NCI-H2171 (cell line): Measurements from ENCODE around the gene LPO.
A peak's percentile ranks its signal among the peaks of the same experiment; 100 is the strongest.

Experiments used
- DNase-seq: peaks from one replicate; lab custom pipeline; 2025; lab: John Stamatoyannopoulos, UW

Gene LPO

DNA sequence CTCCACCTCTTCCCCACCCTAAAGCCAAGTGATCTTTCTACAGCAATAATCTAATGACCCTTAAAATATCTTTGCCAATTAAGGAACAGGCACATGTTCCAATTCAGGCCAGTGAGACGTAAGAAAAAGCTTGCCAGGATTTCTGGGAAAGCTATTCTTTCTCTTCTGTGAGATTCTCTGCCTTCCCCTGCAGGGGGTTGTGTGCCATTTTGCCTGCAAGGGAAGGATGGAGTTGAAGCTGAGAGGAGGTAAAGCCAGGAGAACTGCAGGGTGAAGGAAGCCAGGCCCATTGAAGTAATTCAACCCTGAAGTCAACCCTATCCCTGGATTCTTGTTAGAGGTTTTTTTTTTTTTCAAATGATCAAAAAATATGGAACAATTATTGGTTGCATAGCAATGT lies 9.0 kb upstream of the LPO start:
- no peak for DNase-seq

DNA sequence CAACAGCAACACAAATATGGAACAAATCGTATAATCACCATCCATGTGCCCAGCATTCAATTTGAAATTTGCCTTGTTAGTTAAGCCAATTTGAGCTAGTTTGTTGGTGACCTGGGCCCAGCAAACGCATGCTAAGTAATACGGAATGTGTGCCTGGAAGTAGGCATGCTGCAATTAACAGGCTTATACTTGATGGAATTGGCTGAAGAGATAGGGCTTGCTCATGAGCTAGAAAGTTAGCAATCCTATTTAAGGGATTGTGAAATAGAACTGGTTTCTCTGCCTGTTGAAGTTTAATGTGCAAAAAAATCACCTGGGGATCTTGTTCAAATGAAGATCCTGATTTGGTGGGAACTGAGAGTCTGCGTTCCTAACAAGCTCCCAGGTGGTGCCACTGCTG lies 8.5 kb upstream of the LPO start:
- DNase-seq = no peak

GRCh38 chr17:58231641-58232040 lies 6.7 kb upstream of the LPO start:
- DNase-seq = no peak

- no peak for DNase-seq
Measured at GRCh38 chr17:58232707-58233156, 5.7 kb upstream of the LPO start.

DNA sequence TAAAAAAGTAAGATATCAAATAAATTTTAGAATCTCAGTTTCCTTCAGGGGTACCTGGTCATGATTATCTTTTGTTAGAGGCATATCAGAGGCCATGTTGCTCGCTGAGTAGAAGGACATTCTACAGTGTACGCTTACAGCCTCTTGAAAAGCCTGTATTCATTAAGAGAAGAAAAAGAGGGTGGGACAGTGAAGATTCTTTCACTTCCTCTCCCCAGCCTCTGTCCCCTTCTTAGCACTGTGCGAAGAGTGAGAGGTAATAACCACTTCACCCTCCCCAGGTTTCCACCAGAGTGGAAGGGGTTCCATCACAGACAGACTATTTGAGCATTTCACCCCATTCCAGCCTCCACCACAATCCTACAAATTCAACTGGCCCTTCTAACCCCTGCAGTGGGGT lies 4.8 kb upstream of the LPO start:
- DNase-seq = no peak

DNA sequence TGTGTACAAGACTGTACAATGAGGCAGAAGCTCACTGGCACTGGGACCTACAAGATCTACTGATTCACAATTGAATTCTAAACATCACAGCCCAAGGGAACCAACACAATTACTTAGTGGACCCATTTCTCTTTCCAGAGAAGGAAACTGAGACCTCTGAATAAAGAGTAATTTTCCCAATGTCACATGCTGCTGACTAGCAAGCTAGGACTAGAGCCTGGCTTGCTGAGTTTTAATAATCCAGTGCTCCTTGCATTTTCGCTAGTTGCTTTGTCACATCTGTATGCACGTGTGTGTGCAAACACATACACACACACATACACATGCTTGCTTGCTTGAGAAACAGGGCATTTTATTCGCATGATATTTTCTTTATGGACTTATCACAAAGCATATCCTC lies 3.9 kb upstream of the LPO start:
- no peak for DNase-seq

DNA sequence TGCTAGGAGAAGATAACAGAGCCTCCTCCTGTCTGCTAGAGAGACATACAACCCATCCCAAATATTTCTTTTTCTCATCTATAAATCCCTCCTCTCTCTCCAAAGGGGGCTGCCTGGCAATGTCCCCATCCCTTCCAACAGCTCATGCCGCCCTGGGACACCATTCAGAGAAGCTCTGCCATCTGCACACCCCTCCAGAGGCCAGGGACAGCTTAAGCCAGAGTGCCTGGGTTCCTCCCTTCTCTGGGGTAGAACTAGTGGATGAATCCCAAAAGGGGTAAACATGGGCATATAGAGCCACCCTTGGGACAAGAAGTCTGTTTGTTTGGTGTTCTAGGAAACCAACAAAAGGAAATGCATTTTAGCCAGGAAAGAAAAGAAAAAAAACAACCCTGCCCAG lies 2.6 kb upstream of the LPO start:
- no peak for DNase-seq

- DNase-seq = no peak
Measured at GRCh38 chr17:58236394-58236793, 2.0 kb upstream of the LPO start.

DNA sequence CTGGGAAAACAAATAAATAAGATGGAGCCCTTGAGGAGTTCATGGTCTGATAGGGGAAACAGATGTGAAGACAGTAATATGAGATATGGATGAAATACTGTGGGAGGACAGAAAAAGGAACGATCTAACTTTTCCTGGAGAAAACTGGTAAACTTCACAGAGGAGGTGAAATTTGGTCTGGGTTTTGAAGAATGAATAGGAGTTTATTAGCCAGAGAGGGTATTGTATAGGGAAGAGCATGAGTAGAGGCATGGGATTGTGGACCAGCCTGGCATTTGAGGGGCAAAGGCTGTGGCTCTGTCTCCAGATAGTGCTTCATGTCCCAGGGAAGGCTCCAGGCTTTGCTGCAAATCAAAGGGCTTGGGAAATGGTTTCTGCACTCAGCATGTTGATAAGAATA lies 1.6 kb downstream of the LPO start:
- no peak for DNase-seq

- DNase-seq = peak; percentile 18
Measured at GRCh38 chr17:58242171-58242784, 3.9 kb downstream of the LPO start.

DNA sequence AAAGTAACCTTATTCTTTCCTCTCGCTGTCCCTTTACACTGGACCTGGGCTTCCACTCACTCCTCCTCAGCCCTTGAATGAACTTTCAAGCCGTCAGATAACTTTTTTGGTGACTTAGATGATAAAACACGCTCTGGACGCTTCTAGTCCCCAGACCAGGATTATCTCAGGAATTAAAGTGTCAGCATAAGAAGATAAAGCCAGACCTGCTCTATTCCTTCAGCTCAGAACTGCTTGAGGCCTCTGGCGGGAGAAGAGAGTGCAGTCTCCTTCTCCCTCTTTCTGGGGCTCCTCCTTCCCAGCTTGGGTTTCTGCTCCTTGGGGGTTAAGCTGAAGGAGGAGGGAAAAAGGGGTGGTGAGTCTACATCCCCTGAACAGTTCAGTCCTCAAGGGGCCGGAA lies 6.6 kb downstream of the LPO start:
- no peak for DNase-seq

DNA sequence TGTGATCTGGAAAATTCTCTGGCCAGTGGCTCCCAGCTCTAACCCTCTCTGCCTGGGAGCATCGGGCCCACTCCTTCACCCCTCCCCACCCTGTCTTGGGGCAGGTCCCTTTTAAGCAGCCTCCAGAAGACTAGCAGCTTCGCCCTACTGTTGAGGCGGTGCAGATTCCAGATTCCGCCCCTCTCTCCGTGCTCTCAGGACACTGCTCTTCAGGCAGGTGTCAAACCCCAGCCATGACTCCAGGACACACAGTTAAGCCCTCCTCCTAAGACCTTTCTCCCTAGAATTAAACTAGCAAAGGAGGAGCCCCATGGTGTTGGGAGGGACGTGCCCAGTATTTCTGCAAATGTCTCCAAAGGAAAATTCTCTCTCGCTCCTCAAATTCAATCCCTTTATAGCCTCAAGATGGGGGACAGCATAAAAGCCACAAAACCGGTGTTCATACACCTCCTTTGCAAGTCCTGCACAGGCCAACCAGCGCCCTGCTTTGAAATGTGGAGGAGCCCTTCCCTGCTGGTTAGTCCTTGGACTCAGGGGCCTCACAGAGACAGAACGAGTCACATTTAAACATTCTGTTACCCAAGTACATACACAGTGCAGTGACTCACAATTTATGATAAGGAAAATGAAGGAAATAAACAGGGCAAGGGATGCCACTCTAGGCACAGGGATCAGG lies 7.2 kb downstream of the LPO start:
- no peak for DNase-seq

- DNase-seq = no peak
Measured at GRCh38 chr17:58246104-58246740, 7.8 kb downstream of the LPO start.

- no peak for DNase-seq
Measured at GRCh38 chr17:58246781-58247180, 8.4 kb downstream of the LPO start.

DNA sequence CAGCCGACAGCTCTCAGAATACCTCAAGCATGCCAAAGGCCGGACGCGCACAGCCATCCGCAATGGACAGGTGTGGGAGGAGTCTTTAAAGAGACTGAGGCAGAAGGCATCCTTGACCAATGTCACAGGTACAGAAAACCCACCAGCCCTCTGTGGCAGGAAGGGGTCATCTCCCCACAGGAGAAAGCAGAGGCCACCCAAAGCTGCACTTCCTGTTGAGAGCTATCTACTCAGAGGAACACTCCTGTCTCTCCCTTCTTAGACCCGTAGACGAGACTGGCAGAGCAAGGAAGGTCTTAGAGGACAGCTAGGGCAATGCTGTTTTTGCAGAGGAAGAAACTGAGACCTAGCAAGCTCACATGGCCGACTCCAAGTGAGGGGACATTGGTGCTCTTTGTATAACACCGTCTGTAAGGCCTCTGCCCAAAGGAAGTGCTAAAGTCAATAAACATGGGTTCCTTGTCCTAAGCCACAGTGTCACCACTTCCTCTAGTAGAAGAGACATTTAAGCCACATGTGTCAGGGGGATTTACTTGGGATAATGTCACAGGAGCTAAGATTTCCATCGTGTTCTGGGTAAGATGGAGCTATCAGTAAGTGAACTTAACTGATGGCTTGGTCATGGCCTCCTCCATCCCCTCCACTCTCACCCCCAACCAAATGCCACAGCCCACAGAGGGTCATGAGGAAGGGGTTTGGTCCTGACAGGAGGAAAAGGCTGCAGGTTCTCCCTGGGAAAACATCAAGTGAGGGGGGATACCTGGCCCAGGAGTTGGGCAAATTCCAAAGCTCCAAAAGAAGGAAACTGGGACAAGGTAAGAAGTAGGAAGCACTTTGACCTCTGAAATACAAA lies 9.4 kb downstream of the LPO start:
- no peak for DNase-seq

DNA sequence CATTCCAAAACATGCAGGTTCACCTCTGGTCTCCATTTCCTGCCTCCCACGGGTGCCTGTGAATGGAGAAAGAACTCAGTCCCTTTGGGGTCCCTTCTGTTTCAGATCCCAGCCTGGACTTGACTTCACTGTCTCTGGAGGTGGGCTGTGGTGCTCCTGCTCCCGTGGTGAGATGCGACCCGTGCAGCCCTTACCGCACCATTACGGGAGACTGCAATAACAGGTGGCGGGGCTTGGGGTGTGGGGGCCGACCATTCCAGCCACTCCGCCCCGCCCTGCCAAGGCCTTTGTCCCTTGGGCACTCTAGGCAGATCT lies 10.5 kb downstream of the LPO start:
- DNase-seq = no peak

DNA sequence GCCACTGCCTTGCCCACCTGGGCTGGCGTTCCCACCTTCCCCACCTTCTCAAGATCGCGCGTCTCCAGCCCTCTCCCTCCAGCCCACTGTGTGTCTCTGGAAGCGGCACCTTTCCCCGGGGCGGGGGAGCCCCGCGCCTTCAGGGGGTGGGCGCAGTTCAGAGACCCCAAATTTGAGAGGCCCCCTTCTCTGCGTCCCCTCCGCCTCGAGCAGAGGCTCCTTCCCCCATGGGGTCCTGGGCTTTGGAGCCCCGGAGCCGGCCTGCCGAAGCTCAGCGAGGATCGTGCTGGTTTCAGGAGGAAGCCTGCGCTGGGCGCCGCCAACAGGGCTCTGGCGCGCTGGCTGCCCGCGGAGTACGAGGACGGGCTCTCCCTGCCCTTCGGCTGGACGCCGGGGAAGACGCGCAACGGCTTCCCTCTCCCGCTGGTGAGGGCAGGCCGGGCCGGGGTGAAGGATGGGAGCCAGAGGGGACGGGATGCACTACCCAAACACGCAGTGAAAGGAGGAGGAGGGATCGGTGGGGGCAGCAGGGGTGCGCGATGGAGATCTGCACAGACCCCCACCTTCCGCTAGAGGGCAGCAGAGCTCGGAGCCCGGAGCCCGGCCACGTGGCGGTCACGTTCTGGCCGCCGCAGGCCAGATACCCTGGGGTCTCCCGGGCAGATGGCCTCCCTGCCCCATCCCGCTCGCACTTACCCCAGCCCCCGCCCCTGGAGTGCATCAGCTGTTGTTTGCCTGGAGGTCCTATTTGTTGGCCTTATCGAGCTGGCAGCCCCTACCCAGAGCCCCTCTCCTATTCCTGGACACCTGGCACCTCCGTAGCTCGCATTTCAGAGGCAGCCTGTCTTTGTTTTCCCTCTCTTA lies 11.1 kb downstream of the LPO start:
- DNase-seq = peak; percentile 49

DNA sequence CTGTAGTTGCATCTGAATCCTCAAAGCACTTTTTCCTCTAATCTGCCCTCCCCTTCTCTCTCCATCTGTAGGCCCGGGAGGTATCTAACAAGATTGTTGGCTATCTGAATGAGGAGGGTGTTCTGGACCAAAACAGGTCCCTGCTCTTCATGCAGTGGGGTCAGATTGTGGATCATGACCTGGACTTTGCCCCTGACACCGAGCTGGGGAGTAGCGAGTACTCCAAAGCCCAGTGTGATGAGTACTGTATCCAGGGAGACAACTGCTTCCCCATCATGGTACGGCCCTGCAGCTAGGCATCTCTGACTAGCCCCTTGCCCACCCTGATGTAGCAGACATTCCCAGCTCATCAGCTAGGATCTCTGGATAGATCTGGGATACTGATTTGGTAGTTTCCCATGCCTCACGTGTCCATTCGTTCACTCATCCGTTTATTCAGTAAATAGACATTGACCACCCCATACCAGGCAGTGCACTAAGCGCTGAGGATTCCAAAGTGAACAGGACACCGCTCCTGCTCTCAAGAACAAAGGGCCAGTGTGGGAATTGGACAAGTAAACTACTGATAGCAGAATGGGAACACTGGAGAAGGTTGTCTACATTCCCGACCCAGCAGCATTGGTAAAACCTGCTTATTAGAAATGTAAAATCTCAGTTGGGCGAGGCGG lies 12.1 kb downstream of the LPO start:
- DNase-seq = no peak

DNA sequence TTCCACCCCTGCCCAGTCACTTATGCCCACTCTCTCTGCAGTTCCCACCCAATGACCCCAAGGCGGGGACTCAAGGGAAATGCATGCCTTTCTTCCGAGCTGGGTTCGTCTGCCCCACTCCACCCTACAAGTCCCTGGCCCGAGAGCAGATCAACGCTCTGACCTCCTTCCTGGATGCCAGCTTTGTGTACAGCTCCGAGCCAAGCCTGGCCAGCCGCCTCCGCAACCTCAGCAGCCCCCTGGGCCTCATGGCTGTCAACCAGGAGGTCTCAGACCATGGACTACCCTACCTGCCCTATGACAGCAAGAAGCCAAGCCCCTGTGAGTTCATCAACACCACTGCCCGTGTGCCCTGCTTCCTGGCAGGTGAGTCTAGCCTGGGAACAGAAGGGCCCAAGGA lies 13.8 kb downstream of the LPO start:
- no peak for DNase-seq

DNA sequence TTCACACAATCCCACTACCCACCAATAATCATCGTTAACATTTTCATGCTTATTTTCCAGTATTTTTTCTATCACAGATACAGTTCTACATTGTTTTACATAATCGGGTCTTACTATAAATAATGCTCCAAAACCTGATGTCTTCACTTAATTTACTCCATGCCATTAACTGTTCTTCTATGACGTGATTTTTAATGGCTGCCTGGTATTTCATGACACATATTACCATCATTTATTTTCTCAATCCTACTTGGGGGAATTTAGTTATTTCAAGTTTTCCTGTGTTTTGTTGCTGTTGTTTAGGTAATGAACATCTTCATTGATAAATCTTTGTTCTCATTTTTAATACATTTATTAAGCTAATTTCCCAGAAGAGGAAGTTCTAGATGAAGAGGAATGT lies 14.7 kb downstream of the LPO start:
- DNase-seq = no peak

- DNase-seq = no peak
Measured at GRCh38 chr17:58254803-58255202, 16.4 kb downstream of the LPO start.
